WI38 (cell line): ENCODE data around the gene CCDC40.
"Not testable (repeated sequence)": the region's sequence is repeated elsewhere in the genome, so short reads cannot be mapped to it uniquely, and the experiment has no call there.

Source experiments
- H3K4me3 ChIP-seq: 2 replicates; pipeline ENCODE4 v1.5.1; 2011; ENCODE audit warnings: low read depth, mild to moderate bottlenecking, control low read depth, low read length
- TF ChIP-seq, protein P1 (sequence below): IDR thresholded peaks from 2 replicates; pipeline ENCODE4 v1.5.1; 2012; ENCODE audit warnings: low read depth, mild to moderate bottlenecking, control low read depth, low read length

The CCDC40 gene

DNA sequence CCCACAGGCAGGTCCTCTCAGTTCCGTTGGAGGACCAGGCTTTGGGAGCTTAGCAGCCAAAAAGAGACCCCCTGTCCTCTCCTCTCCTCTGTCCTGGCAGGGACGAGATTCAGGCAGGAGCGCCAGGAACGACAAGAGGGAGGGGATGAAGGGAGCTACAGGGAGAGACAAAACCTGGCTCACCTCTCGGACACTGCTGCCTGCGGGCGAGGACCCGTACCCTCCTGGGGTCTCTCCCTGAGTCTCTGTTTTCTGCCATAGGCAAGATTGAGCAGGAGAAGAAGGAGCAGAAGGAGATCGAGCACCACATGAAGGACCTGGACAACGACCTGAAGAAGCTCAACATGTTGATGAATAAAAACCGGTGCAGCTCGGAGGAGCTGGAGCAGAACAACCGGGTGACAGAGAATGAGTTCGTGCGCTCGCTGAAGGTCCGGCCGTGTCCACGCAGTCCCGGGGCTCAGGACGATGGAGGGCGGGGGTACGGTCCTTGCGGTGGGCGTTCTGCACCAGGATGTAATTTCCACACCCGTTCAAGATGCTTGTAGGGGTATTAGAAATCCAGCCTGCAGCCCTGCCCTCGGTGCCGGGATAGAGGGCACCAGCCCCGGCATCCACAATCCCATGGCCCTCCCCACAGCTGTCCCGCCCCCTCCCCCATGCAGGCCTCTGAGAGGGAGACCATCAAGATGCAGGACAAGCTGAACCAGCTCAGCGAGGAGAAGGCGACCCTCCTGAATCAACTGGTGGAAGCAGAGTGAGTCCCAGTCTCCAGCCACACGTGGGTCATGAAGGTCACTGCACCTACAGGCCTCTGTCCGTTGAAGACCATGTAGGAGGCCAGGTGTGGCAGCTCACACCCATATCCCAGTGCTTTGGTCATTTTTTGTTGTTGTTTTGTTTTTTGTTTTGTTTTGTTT lies 51.2 kb downstream of the CCDC40 start:
- TF ChIP-seq, protein P1, sequence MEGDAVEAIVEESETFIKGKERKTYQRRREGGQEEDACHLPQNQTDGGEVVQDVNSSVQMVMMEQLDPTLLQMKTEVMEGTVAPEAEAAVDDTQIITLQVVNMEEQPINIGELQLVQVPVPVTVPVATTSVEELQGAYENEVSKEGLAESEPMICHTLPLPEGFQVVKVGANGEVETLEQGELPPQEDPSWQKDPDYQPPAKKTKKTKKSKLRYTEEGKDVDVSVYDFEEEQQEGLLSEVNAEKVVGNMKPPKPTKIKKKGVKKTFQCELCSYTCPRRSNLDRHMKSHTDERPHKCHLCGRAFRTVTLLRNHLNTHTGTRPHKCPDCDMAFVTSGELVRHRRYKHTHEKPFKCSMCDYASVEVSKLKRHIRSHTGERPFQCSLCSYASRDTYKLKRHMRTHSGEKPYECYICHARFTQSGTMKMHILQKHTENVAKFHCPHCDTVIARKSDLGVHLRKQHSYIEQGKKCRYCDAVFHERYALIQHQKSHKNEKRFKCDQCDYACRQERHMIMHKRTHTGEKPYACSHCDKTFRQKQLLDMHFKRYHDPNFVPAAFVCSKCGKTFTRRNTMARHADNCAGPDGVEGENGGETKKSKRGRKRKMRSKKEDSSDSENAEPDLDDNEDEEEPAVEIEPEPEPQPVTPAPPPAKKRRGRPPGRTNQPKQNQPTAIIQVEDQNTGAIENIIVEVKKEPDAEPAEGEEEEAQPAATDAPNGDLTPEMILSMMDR: no peak
- no peak overlapping the region for H3K4me3 ChIP-seq

DNA sequence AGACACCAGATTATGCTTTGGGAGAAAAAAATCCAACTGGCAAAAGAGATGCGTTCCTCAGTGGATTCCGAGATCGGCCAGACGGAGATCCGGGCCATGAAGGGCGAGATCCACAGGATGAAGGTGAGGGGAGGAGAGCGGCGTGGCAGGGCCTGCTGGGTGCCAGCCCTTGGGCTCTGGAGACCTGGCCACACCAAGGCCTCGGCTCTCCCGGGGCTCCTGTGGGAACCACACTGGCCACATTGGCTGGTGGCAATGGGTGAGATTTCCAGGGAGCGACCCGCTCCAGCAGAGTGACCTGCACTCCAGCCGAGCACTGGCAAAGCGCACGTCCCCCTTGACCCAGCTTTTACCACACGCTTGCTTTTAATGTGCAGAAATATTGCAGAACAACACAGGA lies 53.3 kb downstream of the CCDC40 start:
- no peak overlapping the region for H3K4me3 ChIP-seq
- TF ChIP-seq, protein P1: no peak

DNA sequence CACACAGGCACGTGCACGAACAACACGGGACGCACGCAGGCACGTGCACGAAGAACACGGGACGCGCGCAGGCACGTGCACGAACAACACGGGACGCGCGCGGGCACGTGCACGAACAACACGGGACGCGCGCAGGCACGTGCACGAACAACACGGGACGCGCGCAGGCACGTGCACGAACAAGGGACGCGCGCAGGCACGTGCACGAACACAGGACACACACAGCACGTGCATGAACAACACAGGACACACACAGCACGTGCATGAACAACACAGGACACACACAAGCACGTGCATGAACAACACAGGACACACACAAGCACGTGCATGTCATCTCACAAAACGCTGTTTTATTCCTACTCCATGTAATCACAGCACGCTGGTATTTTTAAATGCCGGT lies 53.7 kb downstream of the CCDC40 start:
- H3K4me3 ChIP-seq: not testable (repeated sequence)

DNA sequence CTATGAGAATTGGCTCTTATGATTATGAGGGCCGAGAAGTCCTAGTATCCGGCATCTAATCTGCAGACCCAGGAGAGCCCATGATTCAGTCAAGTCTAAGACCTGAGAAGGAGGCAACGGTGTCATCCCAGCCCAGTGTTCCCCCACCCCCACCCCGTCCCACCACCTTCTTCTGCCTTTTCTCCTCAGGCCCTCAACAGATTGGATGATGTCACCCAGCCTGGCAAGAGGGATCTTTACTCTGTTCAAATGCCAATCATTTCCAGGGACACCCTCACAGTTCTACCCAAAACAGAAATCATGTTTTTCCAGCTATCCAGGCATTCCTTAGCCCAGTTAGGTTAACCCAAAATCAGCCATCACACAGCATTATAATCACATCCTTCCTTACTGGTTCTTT lies 54.9 kb downstream of the CCDC40 start:
- TF ChIP-seq, protein P1: no peak
- H3K4me3 ChIP-seq: no peak overlapping the region

DNA sequence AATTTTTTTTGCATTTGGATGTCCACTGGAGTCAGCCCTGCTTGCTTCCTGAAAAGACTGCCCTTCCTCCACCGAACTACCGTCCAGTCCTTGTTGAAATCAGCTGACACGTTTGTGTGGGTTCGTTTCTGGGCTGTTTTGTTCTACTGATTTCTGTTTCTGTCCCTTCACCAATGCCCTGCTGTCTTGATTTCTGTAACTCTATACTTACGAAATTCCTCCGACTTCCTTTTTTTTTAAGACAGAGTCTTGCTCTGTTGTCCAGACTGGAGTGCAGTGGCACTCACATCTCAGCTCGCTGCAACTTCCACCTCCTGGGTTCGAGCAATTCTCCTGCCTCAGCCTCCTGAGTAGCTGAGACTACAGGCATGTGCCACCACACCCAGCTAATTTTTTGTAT lies 56.5 kb downstream of the CCDC40 start:
- TF ChIP-seq, protein P1: no peak
- H3K4me3 ChIP-seq: no peak overlapping the region

DNA sequence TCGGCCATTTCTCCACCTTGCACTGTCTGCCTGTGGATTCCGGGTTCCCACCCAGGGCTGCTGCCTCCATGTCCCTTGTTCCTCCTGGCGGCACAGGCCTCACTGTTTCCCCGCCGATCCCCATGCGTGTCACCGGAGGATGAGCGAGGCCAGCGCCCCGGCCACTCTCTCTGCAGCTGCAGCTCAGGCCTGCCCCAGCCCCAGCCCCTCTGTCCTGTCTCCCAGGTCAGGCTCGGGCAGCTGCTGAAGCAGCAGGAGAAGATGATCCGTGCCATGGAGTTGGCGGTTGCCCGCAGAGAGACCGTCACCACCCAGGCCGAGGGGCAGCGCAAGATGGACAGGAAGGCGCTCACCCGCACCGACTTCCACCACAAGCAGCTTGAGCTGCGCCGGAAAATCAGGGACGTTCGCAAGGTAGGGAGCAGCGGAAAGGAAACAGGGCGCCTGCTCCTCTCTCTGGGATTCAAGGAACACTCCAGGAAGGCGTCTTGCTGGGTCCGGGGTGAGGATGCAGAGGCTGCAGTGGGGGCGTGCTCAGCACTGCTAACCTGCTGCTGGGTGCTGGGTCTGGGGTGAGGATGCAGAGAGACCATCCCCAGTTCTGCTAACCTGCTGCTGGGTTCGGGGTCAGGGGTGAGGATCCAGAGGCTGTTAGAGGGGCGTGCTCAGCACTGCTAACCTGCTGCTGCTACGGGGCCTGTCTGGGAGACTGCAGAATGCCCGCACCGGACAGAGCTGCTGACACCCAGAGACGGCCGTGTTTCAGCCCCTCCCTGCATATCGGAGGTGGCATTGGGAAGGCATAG lies 58.8 kb downstream of the CCDC40 start:
- TF ChIP-seq, protein P1: no peak
- no peak overlapping the region for H3K4me3 ChIP-seq

DNA sequence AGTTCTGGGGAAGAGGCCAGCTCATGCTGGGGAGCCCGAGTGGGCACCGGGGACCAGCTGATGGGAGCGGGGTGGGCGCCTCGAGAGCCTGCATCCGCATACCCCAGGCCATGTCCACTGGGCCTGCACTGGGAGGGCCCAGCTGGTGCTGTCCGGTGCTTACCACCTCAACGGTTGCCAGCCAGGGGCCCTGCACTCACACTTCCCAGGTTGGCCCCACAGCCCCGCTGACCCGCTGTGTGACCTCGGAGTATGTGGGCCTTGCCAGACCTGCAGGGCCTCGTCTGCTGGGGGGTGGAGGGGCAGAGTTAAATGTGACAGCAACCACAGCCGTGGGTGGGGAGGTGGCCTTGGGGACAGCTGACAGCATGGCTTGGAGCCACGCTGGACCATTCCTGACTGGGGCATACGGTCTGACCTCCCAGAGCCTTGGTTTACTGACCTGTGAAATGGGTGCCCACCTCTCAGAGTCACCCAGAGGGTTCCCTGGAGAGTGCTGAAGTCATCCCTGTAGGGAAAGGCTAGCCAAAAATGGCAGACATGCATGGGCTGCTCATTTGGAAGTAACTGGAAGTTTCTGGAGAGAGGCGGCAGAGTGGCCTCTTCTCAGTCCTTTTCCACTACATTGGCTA lies 59.5 kb downstream of the CCDC40 start:
- TF ChIP-seq, protein P1: no peak
- H3K4me3 ChIP-seq: no peak overlapping the region
